Right atrium auricular region (tissue), 2 donors: Measurements from ENCODE around the gene CRP. TPM values are rescaled to one million over a fixed set of nuclear protein-coding genes. Genes with fewer than 3 reads are reported as not detected.

Experiments
- DNase-seq: peaks from one replicate; pipeline ENCODE4 v3.0.0-alpha.2; 2019; ENCODE audit warnings: low spot score
- H3K27ac ChIP-seq, 2 donors: fragments of 200-600 bp; sonication (generic); 1 replicate in 1 of 2; 2 replicates in 1 of 2; pipeline ENCODE4 v1.5.1; 2016 to 2019
- H3K27me3 ChIP-seq, 2 donors: fragments of 200-600 bp; sonication (generic); one replicate each; pipeline versions ENCODE4 v1.5.1 to v1.6.0; 2017 to 2019
- H3K36me3 ChIP-seq: fragments of 200-600 bp; sonication (generic); one replicate; pipeline ENCODE4 v1.5.1; 2016
- H3K4me1 ChIP-seq, 2 donors: fragments of 200-600 bp; sonication (generic); one replicate each; pipeline versions ENCODE4 v1.5.1 to v1.6.0; 2017 to 2019
- H3K4me3 ChIP-seq, 2 donors: fragments of 200-600 bp; sonication (generic); 1 replicate in 1 of 2; 2 replicates in 1 of 2; pipeline ENCODE4 v1.5.1; 2017 to 2019; ENCODE audit warnings: mild to moderate bottlenecking in 1 of 2, moderate library complexity in 1 of 2
- H3K9me3 ChIP-seq, 2 donors: fragments of 200-600 bp; sonication (generic); one replicate each; pipeline ENCODE4 v1.5.1; 2019
- total RNA-seq, 2 donors: library from RNA; depleted of rRNA; stranded (reverse); fragments of >200 nt; gene quantifications; one replicate each; pipeline ENCODE4 v1.1.0, GENCODE V29; 2016
- TF ChIP-seq, protein P1 (sequence below), 2 donors: fragments of 200-600 bp; sonication (generic); IDR thresholded peaks; one replicate each; pipeline ENCODE4 v1.5.1; 2019; ENCODE audit warnings: antibody characterized with exemption in 2 of 2

CRP gene
- total RNA-seq, 2 donors from 2014 or later, result not detected

DNA sequence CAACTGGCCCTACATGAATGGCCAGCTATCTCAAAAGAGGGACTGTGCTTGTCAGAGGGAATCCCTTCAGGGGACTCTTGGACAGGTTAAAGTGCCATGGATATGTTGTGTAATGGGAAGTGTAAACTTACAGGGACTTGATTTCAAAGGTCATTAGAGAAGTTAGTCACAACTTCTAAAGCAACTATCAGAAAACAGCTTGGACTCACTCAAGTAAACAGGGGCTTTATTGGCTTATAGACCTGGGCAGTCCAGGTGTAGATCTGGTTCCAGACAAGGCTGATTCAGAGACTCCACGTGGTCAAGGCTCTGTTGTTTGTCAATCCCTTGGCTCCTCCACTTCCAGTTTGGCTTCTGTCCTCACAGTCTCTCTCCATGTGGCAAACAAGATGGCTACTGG lies 2.3 kb downstream of the CRP start:
- H3K4me3 ChIP-seq, result no peak overlapping the region
- TF ChIP-seq, protein P1, sequence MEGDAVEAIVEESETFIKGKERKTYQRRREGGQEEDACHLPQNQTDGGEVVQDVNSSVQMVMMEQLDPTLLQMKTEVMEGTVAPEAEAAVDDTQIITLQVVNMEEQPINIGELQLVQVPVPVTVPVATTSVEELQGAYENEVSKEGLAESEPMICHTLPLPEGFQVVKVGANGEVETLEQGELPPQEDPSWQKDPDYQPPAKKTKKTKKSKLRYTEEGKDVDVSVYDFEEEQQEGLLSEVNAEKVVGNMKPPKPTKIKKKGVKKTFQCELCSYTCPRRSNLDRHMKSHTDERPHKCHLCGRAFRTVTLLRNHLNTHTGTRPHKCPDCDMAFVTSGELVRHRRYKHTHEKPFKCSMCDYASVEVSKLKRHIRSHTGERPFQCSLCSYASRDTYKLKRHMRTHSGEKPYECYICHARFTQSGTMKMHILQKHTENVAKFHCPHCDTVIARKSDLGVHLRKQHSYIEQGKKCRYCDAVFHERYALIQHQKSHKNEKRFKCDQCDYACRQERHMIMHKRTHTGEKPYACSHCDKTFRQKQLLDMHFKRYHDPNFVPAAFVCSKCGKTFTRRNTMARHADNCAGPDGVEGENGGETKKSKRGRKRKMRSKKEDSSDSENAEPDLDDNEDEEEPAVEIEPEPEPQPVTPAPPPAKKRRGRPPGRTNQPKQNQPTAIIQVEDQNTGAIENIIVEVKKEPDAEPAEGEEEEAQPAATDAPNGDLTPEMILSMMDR (IDR thresholded peaks at IDR 0.05), result no peak
- DNase-seq, result no peak
- H3K9me3 ChIP-seq, result no peaks in the 10 kb centered on the region
- no peaks in the 10 kb centered on the region for H3K36me3 ChIP-seq
- H3K4me1 ChIP-seq, result no peaks in the 10 kb centered on the region
- no peaks in the 10 kb centered on the region for H3K27me3 ChIP-seq
- H3K27ac ChIP-seq, result no peak overlapping the region

- Histone ChIP-seq H3K36me3 (no peaks in the 10 kb centered on the region), H3K27me3 (no peaks in the 10 kb centered on the region), H3K4me3 (no peak overlapping the region), H3K27ac (no peak overlapping the region), H3K4me1 (no peaks in the 10 kb centered on the region), H3K9me3 (no peaks in the 10 kb centered on the region)
- DNase-seq, result no peak
- TF ChIP-seq, protein P1 (IDR thresholded peaks at IDR 0.05), result no peak
Measured at GRCh38 chr1:159707472-159708260, 6.7 kb downstream of the CRP start.

DNA sequence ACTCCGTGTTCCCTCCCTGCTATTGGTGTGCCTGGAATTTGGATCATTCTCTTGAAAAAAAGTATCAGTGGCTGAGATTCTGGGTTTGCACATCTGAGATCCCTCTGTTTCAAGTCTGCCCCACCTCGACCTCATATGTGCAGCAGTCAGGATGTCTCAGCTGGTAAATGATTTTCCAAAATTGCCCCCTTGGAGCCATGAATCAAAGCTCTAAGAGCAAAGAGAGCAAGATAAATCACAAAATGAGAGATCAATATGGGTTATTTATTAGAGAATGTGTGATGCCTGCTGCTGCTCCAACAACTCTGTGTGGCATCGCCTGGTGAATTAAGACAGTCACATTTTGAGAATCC lies 8.5 kb downstream of the CRP start:
- H3K4me3 ChIP-seq, result no peak overlapping the region
- H3K27me3 ChIP-seq, result no peaks in the 10 kb centered on the region
- H3K27ac ChIP-seq, result no peak overlapping the region
- TF ChIP-seq, protein P1 (IDR thresholded peaks at IDR 0.05), result no peak
- no peaks in the 10 kb centered on the region for H3K36me3 ChIP-seq
- DNase-seq, result no peak
- no peaks in the 10 kb centered on the region for H3K9me3 ChIP-seq
- H3K4me1 ChIP-seq, result no peaks in the 10 kb centered on the region

- Histone ChIP-seq H3K36me3 (no peaks in the 10 kb centered on the region), H3K27me3 (no peaks in the 10 kb centered on the region), H3K4me1 (no peaks in the 10 kb centered on the region), H3K9me3 (no peaks in the 10 kb centered on the region), H3K27ac (no peak overlapping the region), H3K4me3 (no peak overlapping the region)
- no peak for DNase-seq
- TF ChIP-seq, protein P1 (IDR thresholded peaks at IDR 0.05), result no peak
Measured at GRCh38 chr1:159705251-159705903, 9.0 kb downstream of the CRP start.

DNA sequence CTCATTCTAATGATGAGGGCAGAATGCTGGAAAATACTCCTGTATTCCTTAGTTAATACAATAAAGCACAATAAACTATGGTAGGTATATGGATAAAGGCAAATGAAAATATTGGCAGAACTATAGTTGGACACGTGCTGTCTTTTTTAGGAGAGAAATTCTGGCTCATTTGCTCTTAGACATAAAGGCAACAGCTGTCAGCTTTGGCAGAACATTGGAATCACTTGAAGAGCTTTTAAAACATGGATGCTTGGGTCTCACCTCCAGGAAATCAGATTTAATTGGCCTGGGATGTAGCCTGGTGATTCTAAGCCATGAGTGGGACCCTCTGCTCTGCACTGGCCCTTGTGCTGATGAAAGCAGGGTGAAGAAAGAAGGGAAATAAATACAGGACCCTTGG lies 9.9 kb downstream of the CRP start:
- H3K9me3 ChIP-seq, result no peaks in the 10 kb centered on the region
- no peaks in the 10 kb centered on the region for H3K36me3 ChIP-seq
- H3K4me3 ChIP-seq, result no peak overlapping the region
- no peak overlapping the region for H3K27ac ChIP-seq
- no peak for DNase-seq
- no peaks in the 10 kb centered on the region for H3K27me3 ChIP-seq
- H3K4me1 ChIP-seq, result no peaks in the 10 kb centered on the region
- TF ChIP-seq, protein P1 (IDR thresholded peaks at IDR 0.05), result no peak
